ENCODE results near the gene BRD9.

BRD9 gene

GRCh38 chr5:878125-878524 lies 14.5 kb downstream of the BRD9 start:
- DNase-seq (ENCODE audit: low read depth), result no peak

DNA sequence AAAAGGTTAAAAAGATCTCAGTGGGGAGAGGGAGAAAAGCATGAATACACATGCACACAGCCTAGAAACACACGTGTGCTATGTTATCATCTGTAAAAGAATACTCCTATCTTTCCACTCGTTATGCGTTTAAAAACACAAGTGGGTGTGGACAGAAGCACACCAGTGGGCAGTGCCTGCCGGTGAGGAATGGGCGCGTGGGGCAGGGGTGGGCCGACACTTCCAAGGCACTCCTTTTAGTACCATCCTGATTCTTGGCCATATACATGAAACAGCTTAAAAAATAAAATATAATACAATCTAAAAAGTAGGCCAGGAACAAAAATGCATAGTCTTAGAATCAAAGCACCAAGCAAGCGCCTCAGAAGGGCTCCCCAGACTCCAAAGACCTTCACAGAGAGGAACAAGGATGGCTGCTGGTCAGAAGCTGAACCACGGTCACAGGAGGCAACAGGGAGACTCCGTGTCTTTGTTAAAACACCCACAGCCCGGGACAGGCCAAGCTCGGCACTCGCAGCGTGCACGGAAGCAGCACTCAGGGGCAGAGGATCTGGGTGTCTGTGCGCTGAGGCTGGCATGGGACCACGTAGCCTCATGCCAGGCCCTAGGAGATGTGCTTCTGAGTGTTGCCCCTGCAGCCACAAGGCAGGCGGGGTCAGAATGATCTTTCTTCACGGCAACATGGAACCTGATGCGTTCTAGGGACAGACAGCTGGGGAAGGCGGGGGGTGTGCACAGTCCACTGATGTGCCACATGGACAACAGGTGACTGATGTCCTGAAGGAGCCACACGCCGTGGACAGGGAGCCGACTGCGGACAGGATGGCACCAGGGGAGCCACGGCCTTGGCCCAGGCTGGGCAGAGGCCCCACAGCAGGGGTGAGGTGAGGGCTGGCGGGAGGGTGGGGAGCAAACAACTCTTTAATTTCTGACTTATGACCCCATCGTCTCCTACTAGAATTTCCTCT lies 15.9 kb downstream of the BRD9 start:
- DNase-seq (ENCODE audit: low read depth), result no peak

GRCh38 chr5:875931-876330 lies 16.7 kb downstream of the BRD9 start:
- no peak for DNase-seq (ENCODE audit: low read depth)

- no peak for DNase-seq (ENCODE audit: low read depth)
Measured at GRCh38 chr5:873328-873727, 19.3 kb downstream of the BRD9 start.

DNA sequence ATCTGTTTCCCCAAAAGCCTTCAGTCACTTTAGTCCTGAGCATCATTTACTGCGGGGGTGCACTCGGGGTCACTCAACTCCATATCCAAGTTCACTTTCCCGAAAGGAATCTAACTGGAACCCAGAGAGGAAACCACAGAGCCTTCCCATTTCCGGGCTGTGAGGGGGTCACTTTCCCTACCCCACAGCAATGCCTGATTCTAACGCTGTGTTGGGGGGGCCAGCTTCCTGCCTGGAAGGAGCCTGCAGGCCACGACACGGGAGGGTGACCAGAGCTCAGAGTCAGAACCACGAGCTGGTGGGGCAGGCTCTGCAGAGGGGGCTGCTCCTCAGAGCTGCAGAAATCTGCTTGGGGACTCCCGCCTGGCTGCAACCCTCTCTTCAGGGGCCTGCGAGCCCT lies 20.3 kb downstream of the BRD9 start:
- no peak for DNase-seq (ENCODE audit: low read depth)

GRCh38 chr5:871596-872298 lies 20.9 kb downstream of the BRD9 start:
- no peak for DNase-seq (ENCODE audit: low read depth)

DNA sequence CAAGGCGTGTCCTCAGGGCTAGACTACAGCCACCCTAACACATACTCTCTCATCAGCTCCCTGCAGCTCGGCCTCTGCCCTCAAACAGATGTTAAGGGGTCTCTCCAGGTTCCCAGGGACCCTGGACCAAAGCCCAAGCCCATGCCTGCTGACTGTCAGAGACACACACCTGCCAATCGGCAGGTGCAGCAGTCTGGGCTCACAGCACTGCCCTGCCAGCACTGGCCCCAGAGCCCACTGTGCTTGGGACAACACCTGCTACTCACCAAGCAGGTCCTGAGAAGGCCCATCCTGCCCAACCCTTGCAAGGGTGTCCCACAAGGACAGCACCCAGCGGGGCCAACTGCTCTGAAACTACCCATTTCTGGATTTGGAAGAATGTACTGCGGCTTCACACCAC lies 21.6 kb downstream of the BRD9 start:
- no peak for DNase-seq (ENCODE audit: low read depth)

DNA sequence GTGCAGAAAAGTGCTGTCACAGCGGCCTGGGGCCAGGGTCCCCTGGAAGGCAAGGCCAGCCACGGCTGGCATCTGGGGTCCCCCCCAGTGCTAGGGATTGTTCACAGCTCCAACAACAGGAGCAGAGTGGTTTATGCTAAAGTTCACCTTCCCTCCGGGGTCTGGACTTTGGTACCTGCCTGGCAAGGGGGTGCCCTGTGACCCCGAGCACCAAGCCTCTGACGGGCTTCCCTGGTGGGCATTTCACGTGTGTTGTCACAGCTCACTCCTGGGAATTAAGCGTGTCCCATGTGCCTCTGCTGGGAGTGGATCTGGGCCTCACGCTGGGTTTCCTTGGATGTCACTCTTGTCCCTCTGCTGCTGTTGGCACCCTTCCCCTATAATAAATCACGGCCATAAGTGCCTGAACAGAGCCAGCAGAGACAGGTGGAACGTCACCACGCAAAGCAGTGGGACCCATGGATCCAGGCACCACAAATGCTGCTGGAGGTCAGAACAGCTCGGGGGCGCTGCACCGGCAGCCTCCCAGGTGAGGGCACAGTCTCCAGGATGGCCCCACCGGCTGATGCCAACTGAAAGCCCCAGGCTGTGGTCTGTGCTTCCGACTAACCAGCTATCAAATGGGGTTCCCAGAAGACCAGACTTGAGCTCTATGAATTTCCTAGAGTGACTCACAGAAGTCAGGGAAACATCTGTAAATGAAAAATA lies 24.0 kb downstream of the BRD9 start:
- no peak for DNase-seq (ENCODE audit: low read depth)

GRCh38 chr5:867300-867870 lies 25.2 kb downstream of the BRD9 start:
- no peak for DNase-seq (ENCODE audit: low read depth)

- DNase-seq (ENCODE audit: low read depth), result no peak
Measured at GRCh38 chr5:865771-866170, 26.8 kb downstream of the BRD9 start.

GRCh38 chr5:865168-865521 lies 27.5 kb downstream of the BRD9 start:
- no peak for DNase-seq (ENCODE audit: low read depth)

DNA sequence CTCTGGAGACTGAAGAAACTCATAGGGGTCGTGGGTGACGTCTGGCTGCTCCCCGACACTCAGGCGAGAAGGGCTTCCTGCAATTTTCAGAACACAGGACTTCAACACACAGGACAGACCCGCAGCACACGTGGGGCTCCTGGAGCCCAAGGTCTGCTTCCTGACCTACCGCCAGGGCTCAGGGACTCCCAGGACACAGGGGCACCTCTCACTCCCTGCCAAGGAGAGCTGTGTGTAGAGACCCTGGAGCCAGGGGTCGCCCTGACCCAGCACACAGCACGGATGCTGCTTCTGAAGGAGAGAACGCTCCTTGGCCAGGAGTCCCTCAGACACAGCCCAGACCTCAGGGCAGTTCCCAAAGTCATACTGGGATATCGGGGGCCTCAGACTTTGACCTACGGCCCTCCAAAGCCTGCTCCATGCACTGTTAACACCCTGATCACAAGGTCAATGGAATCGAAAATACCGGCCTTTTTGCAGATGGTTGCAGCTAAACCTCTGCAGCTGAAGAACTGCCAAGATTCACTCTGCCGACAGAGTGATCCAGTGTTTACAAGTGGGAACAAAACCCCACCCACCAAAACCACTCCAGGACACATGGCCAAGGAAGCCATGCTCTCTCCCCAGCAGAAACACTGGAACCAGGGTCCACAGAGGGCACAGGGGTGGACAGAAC lies 28.0 kb downstream of the BRD9 start:
- DNase-seq (ENCODE audit: low read depth), result no peak

DNA sequence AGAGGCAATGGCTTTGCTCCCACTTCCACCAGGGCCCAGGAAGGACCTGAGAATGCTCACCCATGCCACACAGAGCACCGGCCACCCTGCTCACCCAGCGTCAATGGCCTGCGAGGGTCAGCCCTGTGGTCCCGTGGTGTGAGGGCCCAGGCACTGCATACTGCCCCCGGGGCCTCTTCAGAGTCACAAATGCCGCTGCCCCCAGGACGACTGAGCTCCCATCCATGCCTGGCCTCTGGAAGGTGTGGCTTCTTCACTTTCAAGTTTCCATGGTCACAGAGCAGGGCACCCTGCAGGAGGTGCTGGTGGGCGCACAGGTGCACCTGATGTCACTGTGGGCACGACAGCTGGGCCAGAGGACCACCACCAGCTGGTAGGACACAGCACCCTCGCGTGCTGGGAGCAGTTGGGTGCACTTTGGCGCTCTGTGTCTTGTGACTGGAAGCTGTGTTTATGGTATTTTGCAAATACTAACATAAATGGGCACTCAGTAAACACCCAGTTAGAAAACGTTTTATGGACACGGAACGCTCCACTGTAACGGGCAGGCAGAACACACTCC lies 29.3 kb downstream of the BRD9 start:
- DNase-seq (ENCODE audit: low read depth), result no peak

- no peak for DNase-seq (ENCODE audit: low read depth)
Measured at GRCh38 chr5:862367-863243, 30.0 kb downstream of the BRD9 start.

- no peak for DNase-seq (ENCODE audit: low read depth)
Measured at GRCh38 chr5:861442-862366, 30.9 kb downstream of the BRD9 start.

DNA sequence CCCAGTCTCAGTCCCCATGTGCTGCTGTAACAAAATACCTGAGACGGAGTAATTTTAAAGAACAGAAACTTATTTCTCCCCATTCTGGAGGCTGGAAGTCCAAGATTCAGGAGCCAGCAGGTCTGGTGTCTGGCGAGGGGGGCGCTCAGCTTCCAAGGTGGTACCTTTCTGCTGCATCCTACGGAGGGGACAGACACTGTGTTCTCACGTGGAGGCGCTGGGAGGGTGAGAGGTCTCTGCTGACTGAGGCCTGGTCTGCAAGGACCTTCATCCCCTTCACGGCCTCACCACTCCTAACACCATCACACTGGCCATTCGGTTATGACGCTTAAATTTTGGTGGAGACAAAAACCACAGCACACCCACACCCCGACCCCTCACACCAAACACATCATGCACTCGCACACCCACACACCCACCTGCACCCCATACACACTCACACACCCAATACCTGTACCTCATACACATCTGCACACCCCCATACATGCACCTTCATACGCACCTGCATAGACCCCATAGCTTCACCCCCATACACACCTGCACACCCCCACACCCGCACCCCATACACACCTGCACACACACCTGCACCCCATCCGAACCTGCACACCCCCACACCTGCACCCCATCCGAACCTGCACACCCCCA lies 32.0 kb downstream of the BRD9 start:
- DNase-seq (ENCODE audit: low read depth), result no peak

DNA sequence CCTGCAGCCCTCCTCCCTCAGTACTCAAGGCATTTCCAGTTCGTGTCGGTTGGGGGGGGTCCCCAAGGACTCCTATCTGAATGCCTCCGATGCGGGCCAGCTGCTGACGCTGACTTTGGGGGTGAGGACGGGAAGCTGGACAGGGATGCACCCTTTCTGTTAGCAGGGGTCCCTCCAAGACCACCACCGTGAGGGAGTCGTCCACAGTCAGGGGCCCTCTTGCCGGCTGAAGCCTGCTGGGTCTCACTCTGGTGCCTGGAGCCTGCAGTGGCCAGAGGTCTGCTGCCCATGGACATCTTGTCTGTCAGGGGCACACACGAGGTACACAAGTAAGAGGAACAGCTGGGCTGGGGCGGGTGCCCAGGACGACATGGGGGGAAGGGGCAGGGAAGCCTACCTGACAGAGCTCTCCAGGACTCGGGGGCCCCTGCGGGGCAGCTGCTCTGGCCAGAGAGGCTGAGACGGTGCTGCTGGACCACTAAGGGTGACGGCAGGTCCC lies 32.8 kb downstream of the BRD9 start:
- DNase-seq (ENCODE audit: low read depth), result no peak

DNA sequence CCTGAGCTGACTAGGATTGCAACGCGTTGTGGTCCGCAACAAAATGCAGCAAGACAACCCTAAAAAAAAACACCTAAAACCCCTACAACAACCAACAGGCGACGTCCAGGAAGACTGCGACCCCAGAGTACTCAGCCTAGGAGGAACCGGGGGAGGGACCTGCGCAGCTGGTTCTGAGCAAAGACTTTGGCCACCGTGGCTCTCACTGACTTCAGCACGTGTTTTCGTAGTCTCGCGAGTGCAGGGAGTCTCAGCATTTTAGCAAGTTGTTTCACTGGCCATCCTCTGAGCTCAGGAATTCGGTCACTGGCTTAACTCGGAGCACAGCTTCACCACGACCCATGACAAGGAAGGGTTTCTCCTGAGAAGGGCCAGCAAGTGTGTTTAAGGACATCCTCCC lies 33.2 kb downstream of the BRD9 start:
- no peak for DNase-seq (ENCODE audit: low read depth)

DNA sequence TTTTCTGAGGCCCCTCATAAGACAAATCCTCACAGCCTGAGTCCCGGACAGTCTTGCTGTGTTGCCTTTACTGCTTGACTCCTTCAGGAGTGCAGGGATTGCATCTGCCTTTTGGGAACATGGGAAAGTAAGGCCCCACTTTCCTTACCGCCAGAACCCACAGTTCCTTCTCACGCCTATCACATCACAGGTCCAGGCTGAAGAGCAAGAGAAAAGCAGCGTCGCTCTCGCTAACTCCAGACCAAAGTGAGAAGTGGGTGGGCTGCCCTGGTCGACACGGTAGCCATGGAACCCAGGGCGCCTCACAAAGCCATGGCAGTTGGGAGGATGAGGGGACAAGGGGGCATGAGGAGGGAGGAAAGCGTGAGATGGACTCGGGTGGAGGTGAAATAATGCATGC lies 33.9 kb downstream of the BRD9 start:
- no peak for DNase-seq (ENCODE audit: low read depth)
